Renal cortex interstitium (tissue), 11 donors: ENCODE results near the gene EMILIN1. TPM values are rescaled to one million over a fixed set of nuclear protein-coding genes. Genes with fewer than 3 reads are reported as not detected.
A peak's percentile ranks its signal among the peaks of the same experiment; 100 is the strongest.
"Not testable (repeated sequence)": the region's sequence is repeated elsewhere in the genome, so short reads cannot be mapped to it uniquely, and the experiment has no call there.

Experiments used
- DNase-seq, 11 donors: peaks; one replicate each; pipeline ENCODE4 v3.0.0-alpha.2; 2013; ENCODE audit warnings: low read depth in 9 of 11, low spot score in 4 of 11; ENCODE audit errors: extremely low read depth in 1 of 11
- polyA plus RNA-seq, 3 donors: library from polyadenylated mRNA; unstranded; fragments of 120-200 nt; gene quantifications; one replicate each; pipeline ENCODE4 v1.2.1, GENCODE V29; 2013; ENCODE audit not compliant: insufficient read length in 3 of 3

EMILIN1 gene
- polyA plus RNA-seq, 3 donors: 53.5 to 130 (median 96.3) TPM

- DNase-seq: peak in 9 of 11 donors; percentile 76 to 89 (median 82)
Measured at GRCh38 chr2:27071990-27072830, 6.2 kb upstream of the EMILIN1 start.

GRCh38 chr2:27072920-27073319 lies 5.5 kb upstream of the EMILIN1 start:
- no peak for DNase-seq

DNA sequence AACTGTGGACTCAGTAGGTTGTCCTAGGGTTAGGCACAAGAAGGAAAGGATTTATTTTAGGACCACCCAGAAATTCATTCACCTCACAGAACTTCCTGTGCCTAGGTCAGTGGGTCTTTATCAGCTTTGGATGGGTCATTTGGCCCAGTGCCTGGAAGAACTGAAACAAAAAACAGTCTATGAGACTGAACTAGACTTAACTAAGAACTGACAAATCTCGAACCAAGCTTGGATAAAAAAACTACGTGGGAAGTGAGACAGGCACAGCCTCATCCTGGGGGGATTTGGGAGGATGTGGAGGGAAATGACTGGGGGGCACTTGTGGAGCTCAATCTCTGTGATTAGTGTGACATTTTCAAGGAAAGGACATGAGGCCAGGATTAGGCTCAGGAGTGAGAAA lies 4.6 kb upstream of the EMILIN1 start:
- DNase-seq: no peak

- no peak for DNase-seq
Measured at GRCh38 chr2:27074738-27075565, 3.5 kb upstream of the EMILIN1 start.

DNA sequence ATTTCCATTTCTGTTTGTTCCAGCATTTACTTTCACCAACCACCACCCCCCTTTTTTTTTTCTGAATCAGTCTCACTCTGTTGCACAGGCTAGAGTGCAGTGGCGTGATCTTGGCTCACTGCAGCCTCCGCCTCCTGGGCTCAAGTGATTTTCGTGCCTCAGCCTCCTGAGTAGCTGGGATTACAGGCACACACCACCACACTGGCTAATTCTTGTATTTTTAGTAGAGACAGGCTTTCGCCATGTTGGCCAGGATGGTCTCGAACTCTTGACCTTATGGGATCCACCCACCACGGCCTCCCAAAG lies 2.9 kb upstream of the EMILIN1 start:
- DNase-seq: not testable (repeated sequence)

DNA sequence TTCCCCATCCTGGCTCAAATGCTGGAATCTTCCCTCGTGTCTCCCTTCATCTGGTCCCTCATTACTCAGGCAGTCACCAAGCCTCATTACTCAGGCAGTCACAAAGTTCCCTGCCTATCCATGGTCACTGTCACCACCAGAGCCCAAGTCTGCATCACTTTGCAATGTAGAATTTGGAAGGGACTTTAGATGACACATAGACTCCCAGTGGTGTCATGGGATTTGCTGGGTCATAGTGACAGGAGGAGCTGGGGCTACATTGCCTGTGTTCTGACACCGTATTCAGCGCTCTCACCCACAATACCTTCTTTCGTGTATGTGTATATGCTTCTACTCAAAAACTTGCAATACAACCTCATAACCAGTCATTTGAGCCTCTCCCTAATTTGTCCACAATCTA lies 2.1 kb upstream of the EMILIN1 start:
- DNase-seq: no peak

- no peak for DNase-seq
Measured at GRCh38 chr2:27077231-27077630, 1.2 kb upstream of the EMILIN1 start.

DNA sequence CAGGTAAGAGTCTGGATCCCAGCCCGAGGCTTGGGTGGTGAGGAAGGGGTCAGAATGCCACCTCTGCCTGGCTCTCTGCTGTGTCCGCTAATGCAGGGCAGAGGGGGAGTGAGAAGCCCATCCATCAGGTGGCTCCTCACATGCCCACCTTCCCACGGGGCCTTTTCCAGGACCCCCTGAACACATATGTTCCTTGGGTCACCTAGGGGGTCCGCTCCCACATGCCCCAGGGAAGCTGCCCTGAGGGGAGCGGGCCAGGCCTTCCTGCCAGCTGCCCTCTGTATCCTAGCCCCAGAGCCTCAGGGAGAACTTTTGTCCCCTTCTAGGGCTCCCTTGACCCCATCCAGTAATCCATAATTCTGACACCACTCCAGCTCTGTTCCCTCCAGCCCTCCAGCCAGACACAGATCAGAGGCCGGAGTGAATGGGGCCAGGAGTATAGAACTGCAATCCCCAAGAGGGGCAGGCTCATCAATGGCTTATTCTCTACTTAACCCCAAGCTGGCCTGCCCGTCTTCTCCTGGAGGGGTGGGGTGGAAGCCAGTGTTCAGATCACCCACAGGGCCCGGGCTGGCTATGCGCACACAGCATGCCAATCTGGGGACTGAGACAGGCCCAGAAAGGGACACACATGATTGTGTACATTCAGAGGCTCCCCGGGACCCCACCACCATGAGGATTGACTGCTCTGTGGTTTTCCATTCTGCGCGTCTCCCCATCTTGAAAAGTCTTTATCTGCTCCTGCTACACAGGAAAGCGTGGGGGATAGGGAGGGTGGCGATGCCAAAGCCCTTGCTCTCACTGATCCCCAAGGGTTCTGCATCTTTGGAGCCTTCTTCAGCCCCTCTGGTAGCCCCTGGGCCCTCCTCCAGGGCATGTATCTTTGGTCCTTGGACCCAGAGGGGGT lies 1.1 kb downstream of the EMILIN1 start:
- DNase-seq: no peak

- no peak for DNase-seq
Measured at GRCh38 chr2:27080140-27080469, 1.7 kb downstream of the EMILIN1 start.

- DNase-seq: no peak
Measured at GRCh38 chr2:27080603-27080936, 2.2 kb downstream of the EMILIN1 start.

DNA sequence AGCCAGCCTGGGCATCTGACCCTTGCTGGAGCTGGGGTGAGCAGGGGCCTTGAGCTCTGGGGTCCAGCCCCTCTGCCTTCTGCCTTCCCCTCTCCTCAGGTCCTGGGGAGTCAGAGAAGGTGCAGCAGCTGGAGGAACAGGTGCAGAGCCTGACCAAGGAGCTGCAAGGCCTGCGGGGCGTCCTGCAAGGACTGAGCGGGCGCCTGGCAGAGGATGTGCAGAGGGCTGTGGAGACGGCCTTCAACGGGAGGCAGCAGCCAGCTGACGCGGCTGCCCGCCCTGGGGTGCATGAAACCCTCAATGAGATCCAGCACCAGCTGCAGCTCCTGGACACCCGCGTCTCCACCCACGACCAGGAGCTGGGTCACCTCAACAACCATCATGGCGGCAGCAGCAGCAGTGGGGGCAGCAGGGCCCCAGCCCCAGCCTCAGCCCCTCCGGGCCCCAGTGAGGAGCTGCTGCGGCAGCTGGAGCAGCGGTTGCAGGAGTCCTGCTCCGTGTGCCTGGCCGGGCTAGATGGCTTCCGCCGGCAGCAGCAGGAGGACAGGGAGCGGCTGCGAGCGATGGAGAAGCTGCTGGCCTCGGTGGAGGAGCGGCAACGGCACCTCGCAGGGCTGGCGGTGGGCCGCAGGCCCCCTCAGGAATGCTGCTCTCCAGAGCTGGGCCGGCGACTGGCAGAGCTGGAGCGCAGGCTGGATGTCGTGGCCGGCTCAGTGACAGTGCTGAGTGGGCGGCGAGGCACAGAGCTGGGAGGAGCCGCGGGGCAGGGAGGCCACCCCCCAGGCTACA lies 3.8 kb downstream of the EMILIN1 start:
- DNase-seq: no peak

- DNase-seq: no peak
Measured at GRCh38 chr2:27082773-27083409, 4.5 kb downstream of the EMILIN1 start.

DNA sequence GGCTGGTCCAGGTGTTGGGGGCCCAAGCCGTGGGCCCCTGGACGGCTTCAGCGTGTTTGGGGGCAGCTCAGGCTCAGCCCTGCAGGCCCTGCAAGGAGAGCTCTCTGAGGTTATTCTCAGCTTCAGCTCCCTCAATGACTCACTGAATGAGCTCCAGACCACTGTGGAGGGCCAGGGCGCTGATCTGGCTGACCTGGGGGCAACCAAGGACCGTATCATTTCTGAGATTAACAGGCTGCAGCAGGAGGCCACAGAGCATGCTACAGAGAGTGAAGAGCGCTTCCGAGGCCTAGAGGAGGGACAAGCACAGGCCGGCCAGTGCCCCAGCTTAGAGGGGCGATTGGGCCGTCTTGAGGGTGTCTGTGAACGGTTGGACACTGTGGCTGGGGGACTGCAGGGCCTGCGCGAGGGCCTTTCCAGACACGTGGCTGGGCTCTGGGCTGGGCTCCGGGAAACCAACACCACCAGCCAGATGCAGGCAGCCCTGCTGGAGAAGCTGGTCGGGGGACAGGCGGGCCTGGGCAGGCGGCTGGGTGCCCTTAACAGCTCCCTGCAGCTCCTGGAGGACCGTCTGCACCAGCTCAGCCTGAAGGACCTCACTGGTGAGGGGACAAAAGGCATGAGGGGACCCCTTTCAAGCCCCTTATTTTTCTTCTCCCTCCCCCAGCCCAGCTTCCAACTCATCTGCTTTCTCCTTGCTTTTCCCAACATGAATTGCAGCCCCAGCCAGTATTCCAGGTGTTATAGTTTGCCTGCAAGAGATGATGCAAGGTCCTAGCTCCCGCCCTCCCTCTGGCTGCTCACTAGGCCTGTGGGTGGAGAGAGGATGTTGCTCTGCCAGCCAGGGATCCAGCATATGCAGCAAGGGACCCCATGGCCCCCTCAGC lies 5.2 kb downstream of the EMILIN1 start:
- DNase-seq: no peak

DNA sequence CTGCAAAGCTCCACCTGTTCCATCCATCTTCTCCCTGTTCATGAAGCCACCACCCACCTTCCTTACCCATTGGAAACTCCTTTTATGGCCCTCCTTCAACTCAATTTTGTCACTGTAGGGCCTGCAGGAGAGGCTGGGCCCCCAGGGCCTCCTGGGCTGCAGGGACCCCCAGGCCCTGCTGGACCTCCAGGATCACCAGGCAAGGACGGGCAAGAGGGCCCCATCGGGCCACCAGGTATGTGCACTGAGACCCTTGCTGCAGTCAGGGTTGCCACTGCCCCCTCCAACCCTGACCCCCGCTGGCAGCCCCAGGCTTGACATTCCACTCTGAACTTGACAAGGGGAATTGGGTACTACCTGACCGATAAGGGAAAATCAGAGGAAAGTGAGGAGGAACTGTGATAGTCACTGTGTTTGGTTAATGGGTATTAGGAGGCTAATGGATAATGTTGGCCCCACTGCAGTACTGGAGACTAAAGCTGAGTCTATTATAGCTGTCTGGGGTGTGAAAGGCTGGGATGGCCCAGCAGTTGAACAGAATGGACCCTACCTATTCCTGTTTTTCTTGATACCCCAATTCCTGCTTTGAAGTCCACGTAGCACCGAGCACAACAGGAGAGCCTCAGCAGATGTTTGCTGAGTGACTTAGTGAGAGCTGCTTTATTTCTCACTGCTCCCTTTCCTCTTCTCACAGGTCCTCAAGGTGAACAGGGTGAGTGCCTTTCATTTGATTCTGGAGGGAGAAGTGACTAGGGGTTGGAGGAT lies 6.1 kb downstream of the EMILIN1 start:
- DNase-seq: no peak

- no peak for DNase-seq
Measured at GRCh38 chr2:27085062-27085672, 6.8 kb downstream of the EMILIN1 start.

GRCh38 chr2:27085673-27086089 lies 7.3 kb downstream of the EMILIN1 start:
- DNase-seq: no peak
